ENCODE measurements around the gene RNLS. TPM values are rescaled to one million over a fixed set of nuclear protein-coding genes. Genes with fewer than 3 reads are reported as not detected.

The RNLS gene
- polyA plus RNA-seq, 1 experiment, result 6.1 TPM

- CTCF ChIA-PET, result no interaction called here
- POLR2A ChIA-PET, result no interaction called here
Measured at GRCh38 chr10:88537322-88537721, 45.8 kb downstream of the RNLS start.

GRCh38 chr10:88536437-88536836 lies 46.7 kb downstream of the RNLS start:
- ChIA-PET CTCF (no interaction called here), POLR2A (no interaction called here)
- no peak overlapping the region for H3K27ac ChIP-seq (ENCODE audit: low read depth, low read length)
- DNase-seq (ENCODE audit: low read depth, low spot score), result no peak
- H3K27me3 ChIP-seq (ENCODE audit: control insufficient read depth, insufficient read depth, low read length), result no peaks in the 10 kb centered on the region
- TF ChIP-seq CTCF (IDR thresholded peaks at IDR 0.05; ENCODE audit: low read depth, low read length), result no peak
- H3K4me3 ChIP-seq (ENCODE audit: low read depth, low read length), result no peak overlapping the region
- no peaks in the 10 kb centered on the region for H3K9me3 ChIP-seq (ENCODE audit: control insufficient read depth, insufficient read depth, low read length)

More at GRCh38 chr10:88537322-88537721, 45.8 kb downstream of the RNLS start:
- TF ChIP-seq CTCF (IDR thresholded peaks at IDR 0.05; ENCODE audit: low read depth, low read length), result no peak
- H3K27me3 ChIP-seq (ENCODE audit: control insufficient read depth, insufficient read depth, low read length), result no peaks in the 10 kb centered on the region
- H3K4me3 ChIP-seq (ENCODE audit: low read depth, low read length), result no peak overlapping the region
- H3K27ac ChIP-seq (ENCODE audit: low read depth, low read length), result no peak overlapping the region
- no peaks in the 10 kb centered on the region for H3K9me3 ChIP-seq (ENCODE audit: control insufficient read depth, insufficient read depth, low read length)
- DNase-seq (ENCODE audit: low read depth, low spot score), result no peak

GRCh38 chr10:88534072-88534665 lies 48.9 kb downstream of the RNLS start:
- no peak overlapping the region for H3K4me3 ChIP-seq (ENCODE audit: low read depth, low read length)
- ChIA-PET POLR2A (no interaction called here), CTCF (no interaction called here)
- TF ChIP-seq CTCF (IDR thresholded peaks at IDR 0.05; ENCODE audit: low read depth, low read length), result no peak
- no peaks in the 10 kb centered on the region for H3K9me3 ChIP-seq (ENCODE audit: control insufficient read depth, insufficient read depth, low read length)
- no peak overlapping the region for H3K27ac ChIP-seq (ENCODE audit: low read depth, low read length)
- no peaks in the 10 kb centered on the region for H3K27me3 ChIP-seq (ENCODE audit: control insufficient read depth, insufficient read depth, low read length)
- no peak for DNase-seq (ENCODE audit: low read depth, low spot score)

- POLR2A ChIA-PET, result no interaction called here
Measured at GRCh38 chr10:88531392-88532052, 51.6 kb downstream of the RNLS start.

More at GRCh38 chr10:88531392-88532052, 51.6 kb downstream of the RNLS start:
- H3K27me3 ChIP-seq (ENCODE audit: control insufficient read depth, insufficient read depth, low read length), result no peaks in the 10 kb centered on the region
- H3K27ac ChIP-seq (ENCODE audit: low read depth, low read length), result no peak overlapping the region
- no peaks in the 10 kb centered on the region for H3K9me3 ChIP-seq (ENCODE audit: control insufficient read depth, insufficient read depth, low read length)
- DNase-seq (ENCODE audit: low read depth, low spot score), result no peak
- no peak overlapping the region for H3K4me3 ChIP-seq (ENCODE audit: low read depth, low read length)
- TF ChIP-seq CTCF (IDR thresholded peaks at IDR 0.05; ENCODE audit: low read depth, low read length), result no peak
- CTCF ChIA-PET, result interaction anchor here (1.4 kb wide), 1 partner anchor 34 kb away, joined by 3 read pairs; no protein-coding TSS in a partner anchor
